Stimulated activated CD4-positive, alpha-beta T cell treated with anti-CD3 and anti-CD28 coated beads, Interleukin-1b, Interleukin-23, amount 100 ng/mL, for 4 hours (primary cell): ENCODE results near the gene TP53.
"Not testable (repeated sequence)": the region's sequence is repeated elsewhere in the genome, so short reads cannot be mapped to it uniquely, and the experiment has no call there.

Experiments
- DNase-seq, 2 donors: peaks; one replicate each; pipeline ENCODE4 v3.0.0-alpha.2; 2020; ENCODE audit warnings: low read depth in 2 of 2

Gene TP53

DNA sequence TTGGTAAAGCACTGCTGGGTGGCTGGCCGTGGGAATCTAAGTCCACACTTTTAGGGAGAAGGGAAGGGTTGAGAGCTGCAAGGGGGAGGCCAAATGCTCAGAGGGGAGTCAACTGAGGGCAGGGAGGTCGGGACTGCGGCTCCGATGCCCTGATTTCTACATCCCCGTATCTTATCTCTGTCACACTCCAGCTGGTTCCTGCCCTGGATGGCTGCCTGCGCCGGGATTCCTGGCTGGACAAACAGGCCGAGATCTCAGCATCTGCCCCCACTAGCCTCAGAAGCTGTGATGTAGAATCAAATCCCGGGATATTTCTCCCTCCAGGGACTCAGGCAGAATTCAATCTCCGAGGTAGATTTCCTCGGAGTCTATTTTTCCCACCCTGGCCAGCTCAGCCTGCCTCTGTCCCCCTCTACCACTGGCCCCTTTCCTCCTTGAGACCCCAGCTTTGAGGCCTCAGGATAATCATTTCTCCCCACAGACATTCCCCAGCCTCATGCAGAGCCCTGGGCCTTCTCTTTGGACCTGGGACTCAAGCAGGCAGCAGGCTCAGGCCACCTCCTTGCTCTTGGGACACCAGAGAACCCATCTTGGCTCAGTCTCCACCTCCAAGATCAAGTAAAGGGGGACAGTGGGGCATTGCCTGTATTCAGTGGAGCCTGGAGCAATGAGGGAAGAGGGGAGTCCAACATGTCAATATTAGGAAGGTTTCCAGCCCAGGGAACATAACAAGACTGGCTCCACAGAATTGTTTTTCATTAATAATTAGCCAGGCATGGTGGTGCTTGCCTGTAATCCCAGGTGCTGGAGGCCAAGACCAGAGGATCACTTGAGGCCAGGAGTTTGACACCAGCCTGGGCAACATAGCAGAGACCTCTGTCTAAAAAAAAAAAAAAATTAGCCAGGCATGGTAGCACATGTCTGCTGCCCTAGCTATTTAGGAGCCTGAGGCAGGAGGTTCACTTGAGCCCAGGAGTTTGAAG lies 55.6 kb downstream of the TP53 start:
- no peak for DNase-seq

DNA sequence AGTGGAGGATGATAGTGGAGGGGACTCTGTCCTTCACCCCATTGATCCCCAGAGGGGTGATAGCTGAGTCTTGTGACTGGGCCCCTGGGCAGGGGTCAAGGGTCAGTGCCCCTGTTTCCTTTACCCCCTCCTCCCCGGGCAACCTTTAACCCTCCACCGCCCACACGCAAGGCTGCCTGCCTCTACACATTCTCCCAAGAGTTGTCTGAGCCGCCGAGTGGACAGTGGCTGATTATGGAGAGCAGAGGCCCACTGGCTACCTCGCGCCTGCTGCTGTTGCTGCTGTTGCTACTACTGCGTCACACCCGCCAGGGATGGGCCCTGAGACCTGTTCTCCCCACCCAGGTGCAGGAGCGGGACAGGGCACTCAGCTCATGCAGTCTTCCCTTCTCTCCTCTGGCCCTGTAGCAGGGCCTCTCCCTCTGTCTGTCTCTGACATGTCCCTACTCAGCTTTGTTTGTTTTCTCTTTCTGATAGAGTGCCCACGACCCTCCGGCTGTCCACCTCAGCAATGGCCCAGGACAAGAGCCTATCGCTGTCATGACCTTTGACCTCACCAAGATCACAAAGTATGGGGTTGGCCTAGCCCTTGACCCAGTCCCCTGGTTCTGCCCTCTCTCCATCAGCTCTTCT lies 57.2 kb downstream of the TP53 start, which contains the start of gene SHBG:
Gene SHBG (plus strand): TSS at position 197 of the 633 bp plus-strand sequence. CDS start 38 bp downstream, at position 235.
- DNase-seq, result no peak

DNA sequence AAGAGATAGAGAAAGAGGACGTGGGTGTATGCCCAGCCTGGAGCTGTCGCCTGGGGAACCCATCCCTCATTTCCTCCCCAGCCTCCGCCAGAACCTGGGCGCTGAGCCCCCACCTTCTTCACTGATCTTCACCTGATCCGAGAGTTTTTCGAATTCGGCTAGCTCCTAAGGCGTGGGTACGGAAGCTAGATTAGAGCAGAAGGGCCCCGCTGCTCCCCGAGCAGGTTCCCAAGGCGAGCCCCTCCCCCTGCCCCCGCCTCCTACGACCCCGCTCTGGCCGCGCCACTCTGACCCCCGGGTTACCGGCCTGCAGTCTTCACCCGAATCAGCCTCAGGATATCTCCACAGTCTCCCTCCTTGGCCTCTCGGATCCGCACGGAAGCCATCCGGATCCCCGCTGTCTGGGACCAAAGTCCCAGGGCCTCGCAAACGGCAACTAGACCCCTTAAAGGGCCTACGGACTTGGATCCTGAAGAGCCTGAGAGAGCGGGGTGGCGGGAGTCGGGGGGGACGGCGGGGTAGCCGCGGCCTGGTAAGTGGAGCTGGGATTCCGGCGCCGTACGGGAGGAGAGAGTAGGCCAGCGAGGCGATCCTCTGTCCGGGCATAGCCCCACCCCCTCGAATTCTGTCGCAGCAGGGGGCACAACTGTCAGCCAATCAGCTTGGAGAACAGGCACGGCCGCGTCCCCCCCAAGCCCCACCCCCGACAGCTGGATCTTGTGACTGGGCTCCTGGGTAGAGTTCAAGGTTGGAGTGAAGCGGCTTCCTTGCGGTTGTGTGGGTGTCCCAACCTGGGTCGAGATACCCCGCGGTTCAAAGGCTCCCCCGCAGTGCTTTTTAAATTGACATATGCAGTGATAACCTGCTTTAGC lies 59.8 kb downstream of the TP53 start, which contains the start of gene SAT2:
Gene SAT2 (minus strand): TSS at position 572 of the 872 bp plus-strand sequence. CDS start 186 bp downstream, at position 386.
- DNase-seq, result peak; percentile 74 to 78

DNA sequence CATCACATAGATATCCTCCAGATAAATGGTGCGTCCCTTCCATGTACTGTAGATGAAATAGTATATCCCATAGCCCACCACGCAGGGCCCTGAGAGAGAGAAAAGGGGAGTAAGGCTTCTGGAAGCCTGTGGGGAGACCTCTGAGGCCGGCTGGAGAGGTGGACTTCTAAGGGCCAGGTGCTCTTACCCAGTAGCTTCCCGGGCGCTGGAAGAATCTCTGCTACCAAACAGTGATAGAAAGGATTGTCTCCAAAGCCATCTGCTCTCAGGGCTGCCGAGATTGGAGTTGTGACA lies 60.4 kb downstream of the TP53 start:
- no peak for DNase-seq

- no peak for DNase-seq
Observed at GRCh38 chr17:7626307-7626706, 61.0 kb downstream of the TP53 start.

GRCh38 chr17:7625749-7626148 lies 61.5 kb downstream of the TP53 start:
- not testable (repeated sequence) for DNase-seq

- no peak for DNase-seq
Observed at GRCh38 chr17:7623661-7624060, 63.6 kb downstream of the TP53 start.

DNA sequence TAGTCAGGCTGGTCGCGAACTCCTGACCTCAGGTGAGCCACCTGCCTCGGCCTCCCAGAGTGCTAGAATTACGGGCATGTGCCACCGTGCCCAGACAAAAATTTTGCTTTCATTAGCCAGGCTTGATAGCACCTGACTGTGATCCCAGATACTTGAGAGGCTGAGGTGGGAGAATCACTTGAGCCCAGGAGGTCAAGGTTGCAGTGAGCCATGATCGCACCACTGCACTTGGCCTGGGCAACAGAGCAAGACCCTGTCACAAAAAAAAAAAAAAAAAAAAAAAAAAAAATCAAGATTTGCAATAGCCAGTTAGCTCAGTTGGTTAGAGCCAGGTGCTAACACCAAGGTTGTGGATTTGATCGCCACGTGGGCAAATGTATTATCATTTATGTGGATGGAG lies 66.5 kb downstream of the TP53 start:
- no peak for DNase-seq

- no peak for DNase-seq
Observed at GRCh38 chr17:7618608-7619007, 68.7 kb downstream of the TP53 start.
